Mesodermal cell (in vitro differentiated cells): Measurements from ENCODE around the gene NAP1L4. TPM values are rescaled to one million over a fixed set of nuclear protein-coding genes. Genes with fewer than 3 reads are reported as not detected.

Experiments used
- H3K27ac ChIP-seq: 2 replicates; pipeline ENCODE4 v1.7.0; 2013; ENCODE audit warnings: mild to moderate bottlenecking, low read depth, low read length, moderate library complexity; ENCODE audit not compliant: severe bottlenecking
- H3K36me3 ChIP-seq: 2 replicates; pipeline ENCODE4 v1.7.1; 2013; ENCODE audit warnings: mild to moderate bottlenecking, low read length, moderate library complexity; ENCODE audit not compliant: control insufficient read depth, insufficient read depth
- H3K4me1 ChIP-seq: one replicate; pipeline ENCODE4 v1.7.1; 2013; ENCODE audit warnings: mild to moderate bottlenecking, low read length; ENCODE audit not compliant: insufficient read depth, control insufficient read depth, poor library complexity, severe bottlenecking
- H3K4me3 ChIP-seq: 2 replicates; pipeline ENCODE4 v1.7.0; 2013; ENCODE audit warnings: low read length, control low read depth, mild to moderate bottlenecking; ENCODE audit not compliant: insufficient read depth, poor library complexity, severe bottlenecking; ENCODE audit errors: extremely low read depth
- H3K9me3 ChIP-seq: 2 replicates; pipeline ENCODE4 v1.7.1; 2013; ENCODE audit warnings: mild to moderate bottlenecking, low read length, moderate library complexity; ENCODE audit not compliant: control insufficient read depth
- WGBS, 2 experiments: methylation state at CpG; one replicate each; pipeline ENCODE4 v1.1.5; 2013; ENCODE audit warnings: missing lambda C conversion rate in 2 of 2; ENCODE audit not compliant: insufficient coverage in 2 of 2; 5-methylcytosine and 5-hydroxymethylcytosine counted together
- polyA plus RNA-seq, 2 experiments: library from polyadenylated mRNA; stranded (reverse); fragments of 50-300 nt; gene quantifications; one replicate each; pipeline ENCODE4 v1.2.3, GENCODE V29; 2013

The NAP1L4 gene
- polyA plus RNA-seq (2013, experiment 1 of 2) = 155 TPM
- polyA plus RNA-seq (2013, experiment 2 of 2) = 156 TPM

- Histone ChIP-seq H3K9me3 (no peaks in the 10 kb centered on the region), H3K4me1 (peaks cover 18% of the 10 kb centered on the region), H3K4me3 (peak within 1 kb of the TSS; percentile 90), H3K27ac (peak within 1 kb of the TSS; percentile 85), H3K36me3 (peaks cover 16% of the 10 kb centered on the region)
- 0 to 1% methylated on average over 62 to 66 of the region's 77 CpGs for WGBS, 2 experiments
Measured at GRCh38 chr11:2992234-2992996, at the start of gene NAP1L4. TSS of gene NAP1L4 (minus strand) at chr11:2992329. CDS start at chr11:2979220, 13,109 bp downstream.

GRCh38 chr11:3040881-3041280 is 48.8 kb upstream of the NAP1L4 start:
- peaks cover 71% of the 10 kb centered on the region for H3K36me3 ChIP-seq
- WGBS, 2 experiments = 91 to 95% methylated on average over 6 of the region's 9 CpGs
- no peaks in the 10 kb centered on the region for H3K4me1 ChIP-seq
- no peaks in the 10 kb centered on the region for H3K9me3 ChIP-seq
- H3K27ac ChIP-seq = peak overlapping the region; percentile 16
- no peak overlapping the region for H3K4me3 ChIP-seq

GRCh38 chr11:3037945-3038271 is 45.8 kb upstream of the NAP1L4 start:
- H3K36me3 ChIP-seq = peaks cover 80% of the 10 kb centered on the region
- H3K4me1 ChIP-seq = no peaks in the 10 kb centered on the region
- no peaks in the 10 kb centered on the region for H3K9me3 ChIP-seq
- no peak overlapping the region for H3K27ac ChIP-seq
- no peak overlapping the region for H3K4me3 ChIP-seq
- WGBS, 2 experiments = 95 to 99% methylated on average over 12 of the region's 12 CpGs

GRCh38 chr11:3037040-3037944 is 45.2 kb upstream of the NAP1L4 start:
- Histone ChIP-seq H3K4me3 (no peak overlapping the region), H3K27ac (no peak overlapping the region), H3K36me3 (peaks cover 86% of the 10 kb centered on the region), H3K4me1 (no peaks in the 10 kb centered on the region), H3K9me3 (no peaks in the 10 kb centered on the region)
- WGBS, 2 experiments = 85 to 86% methylated on average over 17 to 18 of the region's 24 CpGs

- H3K4me3 ChIP-seq = no peak overlapping the region
- 87 to 100% methylated on average over 2 to 3 of the region's 5 CpGs for WGBS, 2 experiments
- no peaks in the 10 kb centered on the region for H3K9me3 ChIP-seq
- H3K36me3 ChIP-seq = peaks cover 86% of the 10 kb centered on the region
- H3K27ac ChIP-seq = no peak overlapping the region
- H3K4me1 ChIP-seq = no peaks in the 10 kb centered on the region
Measured at GRCh38 chr11:3036419-3036818, 44.3 kb upstream of the NAP1L4 start.

- Histone ChIP-seq H3K4me3 (no peak overlapping the region), H3K9me3 (no peaks in the 10 kb centered on the region), H3K4me1 (no peaks in the 10 kb centered on the region), H3K36me3 (peaks cover 86% of the 10 kb centered on the region), H3K27ac (no peak overlapping the region)
Measured at GRCh38 chr11:3035333-3035732, 43.2 kb upstream of the NAP1L4 start.

GRCh38 chr11:3030289-3031070 is 38.4 kb upstream of the NAP1L4 start:
- Histone ChIP-seq H3K4me1 (no peaks in the 10 kb centered on the region), H3K9me3 (no peaks in the 10 kb centered on the region), H3K4me3 (no peak overlapping the region), H3K27ac (no peak overlapping the region), H3K36me3 (peaks cover 85% of the 10 kb centered on the region)
- 95% methylated on average over 9 to 16 of the region's 18 CpGs for WGBS, 2 experiments

- Histone ChIP-seq H3K4me3 (no peak overlapping the region), H3K27ac (no peak overlapping the region), H3K9me3 (no peaks in the 10 kb centered on the region), H3K36me3 (peaks cover 89% of the 10 kb centered on the region), H3K4me1 (no peaks in the 10 kb centered on the region)
- WGBS, 2 experiments = 93 to 96% methylated on average over 7 to 9 of the region's 9 CpGs
Measured at GRCh38 chr11:3028813-3029212, 36.7 kb upstream of the NAP1L4 start.

GRCh38 chr11:3026803-3027202 is 34.7 kb upstream of the NAP1L4 start:
- WGBS, 2 experiments = 94 to 96% methylated on average over 7 to 8 of the region's 8 CpGs
- Histone ChIP-seq H3K4me1 (peaks cover 6% of the 10 kb centered on the region), H3K9me3 (no peaks in the 10 kb centered on the region), H3K27ac (no peak overlapping the region), H3K36me3 (peaks cover 74% of the 10 kb centered on the region), H3K4me3 (no peak overlapping the region)

GRCh38 chr11:3022982-3023381 is 30.9 kb upstream of the NAP1L4 start:
- H3K36me3 ChIP-seq = peaks cover 73% of the 10 kb centered on the region
- no peak overlapping the region for H3K4me3 ChIP-seq
- no peaks in the 10 kb centered on the region for H3K9me3 ChIP-seq
- WGBS, 2 experiments = 91 to 93% methylated on average over 4 of the region's 4 CpGs
- H3K27ac ChIP-seq = no peak overlapping the region
- peaks cover 6% of the 10 kb centered on the region for H3K4me1 ChIP-seq
